ENCODE data around the gene CKB.

CKB gene

GRCh38 chr14:103541709-103542604 is 19.3 kb upstream of the CKB start:
- no peak for TF ChIP-seq CTCF (IDR thresholded peaks at IDR 0.05; ENCODE audit: low read depth, low read length, missing control alignments)
- no peak overlapping the region for H3K4me3 ChIP-seq (ENCODE audit: low read depth, low read length)
- in situ Hi-C loops (cut with HindIII; ENCODE audit: low sequenced_read_pairs): no loop called here
- DNase-seq (ENCODE audit: low read depth): no peak

GRCh38 chr14:103540821-103541708 is 18.4 kb upstream of the CKB start:
- DNase-seq (ENCODE audit: low read depth): no peak
- TF ChIP-seq CTCF (IDR thresholded peaks at IDR 0.05; ENCODE audit: low read depth, low read length, missing control alignments): no peak
- in situ Hi-C loops (cut with HindIII; ENCODE audit: low sequenced_read_pairs): no loop called here
- no peak overlapping the region for H3K4me3 ChIP-seq (ENCODE audit: low read depth, low read length)

- in situ Hi-C loops (cut with HindIII; ENCODE audit: low sequenced_read_pairs): no loop called here
- H3K4me3 ChIP-seq (ENCODE audit: low read depth, low read length): no peak overlapping the region
- TF ChIP-seq CTCF (IDR thresholded peaks at IDR 0.05; ENCODE audit: low read depth, low read length, missing control alignments): no peak
- no peak for DNase-seq (ENCODE audit: low read depth)
Observed at GRCh38 chr14:103539056-103539825, 16.6 kb upstream of the CKB start.

GRCh38 chr14:103538291-103539055 is 15.8 kb upstream of the CKB start:
- DNase-seq (ENCODE audit: low read depth): no peak
- in situ Hi-C loops (cut with HindIII; ENCODE audit: low sequenced_read_pairs): no loop called here
- H3K4me3 ChIP-seq (ENCODE audit: low read depth, low read length): no peak overlapping the region
- no peak for TF ChIP-seq CTCF (IDR thresholded peaks at IDR 0.05; ENCODE audit: low read depth, low read length, missing control alignments)

- TF ChIP-seq CTCF (IDR thresholded peaks at IDR 0.05; ENCODE audit: low read depth, low read length, missing control alignments): no peak
- in situ Hi-C loops (cut with HindIII; ENCODE audit: low sequenced_read_pairs): no loop called here
- H3K4me3 ChIP-seq (ENCODE audit: low read depth, low read length): no peak overlapping the region
- no peak for DNase-seq (ENCODE audit: low read depth)
Observed at GRCh38 chr14:103537175-103537990, 14.8 kb upstream of the CKB start.
